Stimulated activated CD4-positive, alpha-beta T cell treated with anti-CD3 and anti-CD28 coated beads, TNF-alpha, amount 100 ng/mL, for 1 hour (primary cell): ENCODE data around the gene ITIH6.
A peak's percentile ranks its signal among the peaks of the same experiment; 100 is the strongest.
"Not testable (repeated sequence)": the region's sequence is repeated elsewhere in the genome, so short reads cannot be mapped to it uniquely, and the experiment has no call there.

ENCODE experiments used
- DNase-seq, 3 donors: peaks; one replicate each; pipeline ENCODE4 v3.0.0-alpha.2; 2020; ENCODE audit warnings: low read depth in 3 of 3, low spot score in 1 of 3

ITIH6 gene

DNA sequence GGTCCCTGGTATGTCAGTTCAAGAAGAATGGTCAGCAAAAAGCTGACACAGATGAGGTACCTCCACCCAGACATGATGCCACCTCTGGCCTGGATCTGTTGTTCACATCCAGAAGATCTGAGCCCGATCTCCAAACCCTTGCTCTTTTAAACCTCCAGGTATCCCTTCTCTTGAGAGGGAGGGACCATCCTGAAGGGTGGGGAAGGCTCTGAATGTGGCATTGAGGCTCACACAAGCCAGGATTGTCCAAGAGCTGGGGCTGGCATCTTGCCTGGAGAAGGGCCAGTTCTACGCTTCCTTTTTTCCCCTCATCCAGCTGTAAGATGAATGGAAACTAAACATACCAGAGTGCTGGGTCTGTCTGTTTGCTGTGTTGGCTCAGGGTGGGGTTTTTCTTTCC lies at the start of gene ITIH6:
TSS of gene ITIH6 (minus strand) at position 119 of the 400 bp plus-strand sequence. CDS start at position 74, 45 bp downstream.
- no peak for DNase-seq

DNA sequence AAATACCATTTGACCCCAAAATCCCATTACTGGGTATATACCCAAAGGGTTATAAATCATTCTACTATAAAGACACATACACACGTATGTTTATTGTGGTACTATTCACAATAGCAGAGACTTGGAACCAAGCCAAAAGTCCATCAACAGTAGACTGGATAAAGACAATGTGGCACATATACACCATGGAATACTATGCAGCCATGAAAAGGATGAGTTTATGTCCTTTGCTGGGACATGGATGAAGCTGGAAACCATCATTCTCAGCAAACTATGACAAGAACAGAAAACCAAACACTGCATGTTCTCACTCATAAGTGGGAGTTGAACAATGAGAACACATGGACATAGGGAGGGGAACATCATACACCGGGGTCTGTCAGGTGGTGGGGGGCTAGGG lies 49.6 kb upstream of the ITIH6 start:
- not testable (repeated sequence) for DNase-seq

- DNase-seq: no peak
These were observed 45.0 kb upstream of the ITIH6 start for GRCh38 chrX:54843050-54843449.

DNA sequence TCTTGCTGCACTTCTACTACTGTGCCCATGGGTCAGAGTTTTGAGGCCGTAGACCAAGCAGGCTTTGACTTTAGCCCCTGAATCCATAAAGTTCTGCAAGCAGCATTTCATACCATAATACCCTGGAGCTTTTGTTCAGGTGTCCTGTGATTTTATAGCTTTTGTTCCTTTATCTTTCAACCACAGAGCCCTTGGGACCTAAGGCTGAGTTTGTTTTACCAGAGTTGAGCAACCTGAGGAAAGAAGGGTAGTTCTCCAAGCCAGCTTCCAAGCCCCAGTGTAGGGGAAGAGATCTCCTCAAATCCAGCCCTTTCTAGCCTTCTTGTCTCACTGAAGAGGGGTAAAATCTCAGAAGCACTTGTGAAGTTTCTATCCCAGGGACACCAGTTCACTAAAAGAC lies 44.6 kb upstream of the ITIH6 start:
- no peak for DNase-seq

- DNase-seq: not testable (repeated sequence)
These were observed 43.3 kb upstream of the ITIH6 start for GRCh38 chrX:54841184-54841874.

DNA sequence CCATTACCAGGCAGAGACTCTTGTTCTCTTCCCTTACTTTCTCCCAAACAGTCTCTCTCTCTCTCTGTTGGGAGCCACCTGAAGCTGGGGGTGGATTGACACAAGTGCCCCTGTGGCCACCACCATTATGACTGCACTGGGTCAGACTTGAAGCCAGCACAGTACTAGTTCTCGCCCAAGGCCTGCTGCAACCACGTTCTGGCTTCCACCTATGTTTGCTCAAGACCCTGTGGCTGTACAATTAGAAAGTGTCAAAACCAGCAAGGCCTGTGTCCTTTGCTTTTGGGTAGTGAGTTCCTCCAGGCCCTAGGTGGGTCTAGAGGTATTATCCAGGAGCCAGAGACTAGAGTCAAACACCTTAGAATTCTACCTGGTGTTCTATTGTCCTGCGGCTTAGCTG lies 40.5 kb upstream of the ITIH6 start:
- no peak for DNase-seq

GRCh38 chrX:54826598-54826997 lies 28.5 kb upstream of the ITIH6 start:
- DNase-seq: no peak

- DNase-seq: no peak
These were observed 27.8 kb upstream of the ITIH6 start for GRCh38 chrX:54825716-54826438.

GRCh38 chrX:54824722-54825121 lies 26.7 kb upstream of the ITIH6 start:
- DNase-seq: no peak

GRCh38 chrX:54824195-54824594 lies 26.1 kb upstream of the ITIH6 start:
- DNase-seq: no peak

DNA sequence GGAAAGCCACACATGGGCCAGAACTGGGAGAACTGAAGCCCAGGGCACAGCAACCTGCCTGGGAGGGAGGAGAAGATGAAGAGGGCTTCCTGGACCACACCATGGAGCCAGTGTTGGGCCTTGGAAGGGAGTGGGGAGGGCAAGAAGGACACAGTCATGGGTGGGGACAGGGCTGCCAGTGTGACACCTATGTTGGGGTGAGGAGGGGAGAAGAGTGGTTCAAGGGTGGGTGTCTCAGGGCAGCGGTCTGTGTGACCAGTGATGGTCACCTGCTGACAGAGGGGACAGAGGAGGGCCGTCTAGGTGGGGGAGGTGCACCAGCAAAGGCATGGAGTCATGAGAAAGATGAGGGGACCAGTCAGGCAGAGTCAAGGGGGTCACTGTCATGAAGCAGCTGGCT lies 23.3 kb upstream of the ITIH6 start:
- DNase-seq: no peak

- DNase-seq: no peak
These were observed 22.7 kb upstream of the ITIH6 start for GRCh38 chrX:54820737-54821136.

- DNase-seq: no peak
These were observed 21.1 kb upstream of the ITIH6 start for GRCh38 chrX:54819201-54819600.

GRCh38 chrX:54818221-54818620 lies 20.2 kb upstream of the ITIH6 start:
- DNase-seq: no peak

DNA sequence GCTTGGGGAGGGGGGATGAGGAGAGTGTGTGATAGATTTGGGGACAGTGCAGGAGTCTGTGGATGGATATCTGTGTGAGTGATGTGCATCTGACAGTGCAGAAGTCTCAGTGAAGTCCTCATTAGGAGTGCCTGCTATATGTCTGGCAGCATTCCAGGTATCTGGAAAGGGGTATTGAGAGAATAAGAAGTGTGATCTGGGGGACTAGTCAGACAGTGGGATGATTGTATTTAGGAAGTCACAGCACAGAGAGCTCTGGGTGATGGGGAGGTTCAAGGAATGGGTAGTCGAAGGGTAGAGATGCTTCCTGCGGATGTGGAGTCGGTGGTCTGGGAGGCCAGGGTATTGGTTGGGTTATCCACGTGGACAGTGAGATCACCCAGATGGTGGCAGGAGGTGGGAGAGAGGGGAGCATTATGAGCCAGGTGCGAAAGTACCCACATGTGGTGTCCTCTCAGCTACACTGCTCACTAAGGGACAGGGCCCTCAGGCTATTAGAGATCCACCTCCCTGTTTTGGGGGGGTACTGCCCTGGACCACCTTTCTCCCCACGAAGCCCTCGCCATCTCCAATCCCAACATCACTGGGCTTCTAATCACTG lies 19.3 kb upstream of the ITIH6 start:
- DNase-seq: no peak

DNA sequence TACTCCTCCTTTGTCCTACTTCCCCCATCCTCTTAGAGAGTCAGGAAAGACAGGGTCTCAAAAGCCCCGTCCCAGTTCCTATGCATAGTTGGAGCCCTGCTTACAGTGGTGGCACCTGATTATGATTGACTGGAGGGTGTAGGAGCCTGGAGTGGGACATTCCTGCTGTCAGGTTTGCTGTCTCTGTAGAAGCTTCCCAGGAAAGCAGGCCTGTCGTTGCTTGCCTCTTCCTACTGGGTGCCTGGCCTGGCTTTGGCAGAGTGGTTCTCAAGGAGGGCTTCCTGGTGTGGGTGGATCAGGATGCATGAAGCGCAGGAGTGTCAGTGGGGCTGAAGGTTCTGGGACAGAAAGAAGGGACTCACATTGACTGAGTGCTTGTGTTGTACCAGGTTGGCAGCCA lies 14.3 kb upstream of the ITIH6 start:
- DNase-seq: no peak

- DNase-seq: no peak
These were observed 13.3 kb upstream of the ITIH6 start for GRCh38 chrX:54811301-54811885.

- DNase-seq: no peak
These were observed 12.5 kb upstream of the ITIH6 start for GRCh38 chrX:54810532-54810931.

DNA sequence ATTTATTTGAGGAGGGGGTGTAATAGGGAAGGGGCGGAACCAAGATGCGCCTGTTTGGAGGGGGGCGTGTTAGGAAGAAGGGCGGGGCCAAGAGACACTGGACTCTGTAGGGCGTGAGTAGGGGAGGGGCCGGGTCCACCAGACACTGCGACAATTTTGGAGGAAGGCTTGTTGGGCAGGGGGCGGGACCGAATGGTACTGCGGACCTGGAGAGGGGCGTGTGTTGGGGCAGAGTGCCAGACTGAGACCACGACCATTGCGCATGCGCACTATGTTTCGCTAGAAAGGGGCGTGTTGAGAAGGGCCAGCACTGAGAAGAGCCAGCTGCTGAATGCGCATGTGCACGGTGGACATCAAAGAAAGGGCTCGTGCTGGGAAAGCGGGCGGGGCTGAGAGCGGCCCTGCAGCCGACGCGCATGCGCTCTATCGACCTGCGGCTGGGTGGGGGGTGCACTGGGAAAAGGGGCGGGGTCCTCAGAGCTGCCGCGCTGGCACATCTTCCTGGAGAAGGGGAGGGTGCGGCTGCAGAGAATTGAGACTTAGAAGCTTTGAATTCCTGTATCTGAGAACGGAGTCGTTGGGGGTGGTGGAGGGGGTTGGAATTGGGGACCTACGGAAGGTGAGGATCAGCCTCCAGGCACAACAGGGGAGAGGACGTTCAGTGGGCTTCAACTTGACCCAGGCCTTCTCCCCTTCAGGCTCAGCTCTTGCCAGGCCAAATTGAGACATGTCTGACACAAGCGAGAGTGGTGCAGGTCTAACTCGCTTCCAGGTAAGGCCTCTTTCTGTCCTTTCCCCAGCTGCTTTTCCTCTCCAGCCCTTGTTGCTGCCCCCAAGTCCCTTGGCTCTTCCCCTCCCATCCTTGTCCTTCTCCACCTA lies 10.8 kb upstream of the ITIH6 start:
- DNase-seq: peak; percentile 62 to 78 (median 78)

GRCh38 chrX:54808109-54808604 lies 10.1 kb upstream of the ITIH6 start:
- peak in 2 of 3 donors; percentile 4 to 22 for DNase-seq
